ENCODE measurements around the gene SHB.

GRCh38 chr9:37921546-37922300 is 147.3 kb downstream of the SHB start:
- TF ChIP-seq TAF1 (IDR thresholded peaks at IDR 0.05; ENCODE audit: borderline replicate concordance, insufficient read depth, low read length) (no peak), POLR2AphosphoS5 (IDR thresholded peaks at IDR 0.05; ENCODE audit: low read depth, low read length) (no peak), REST (IDR thresholded peaks at IDR 0.05; ENCODE audit: insufficient read depth in 1 of 2, low read depth in 2 of 2, low read length in 2 of 2) (no peak)
